IgD-negative memory B cell (primary cell): ENCODE measurements around the gene MLH1. TPM values are rescaled to one million over a fixed set of nuclear protein-coding genes. Genes with fewer than 3 reads are reported as not detected.

Source experiments
- polyA plus RNA-seq: library from polyadenylated mRNA; unstranded; fragments of 300-500 nt; fragmentation: Illumina TruSeq; gene quantifications from one replicate; pipeline ENCODE4 v1.2.3, GENCODE V29; 2021

Gene MLH1
- polyA plus RNA-seq, 1 donor from 2014 or later: 19.7 TPM

Other genes with a start within 250 kb of the MLH1 start
- gene DCLK3, start 229.0 kb upstream of the MLH1 start, polyA plus RNA-seq: not detected
- 27.7 TPM for gene TRANK1, start 48.5 kb upstream of the MLH1 start, polyA plus RNA-seq
- 4.1 TPM for gene EPM2AIP1, start 387 bp upstream of the MLH1 start, polyA plus RNA-seq
- gene LRRFIP2, start 181.1 kb downstream of the MLH1 start, polyA plus RNA-seq: 22.0 TPM
- 23.4 TPM for gene GOLGA4, start 249.8 kb downstream of the MLH1 start, polyA plus RNA-seq